ENCODE measurements around the gene TPGS1. TPM values are rescaled to one million over a fixed set of nuclear protein-coding genes. Genes with fewer than 3 reads are reported as not detected.
"Not testable (repeated sequence)": the region's sequence is repeated elsewhere in the genome, so short reads cannot be mapped to it uniquely, and the experiment has no call there.

TPGS1 gene
- total RNA-seq, 1 experiment from 2014 or later, result 26.2 TPM

- DNase-seq (ENCODE audit: low read depth), result no peak
Observed at GRCh38 chr19:475360-475759, 31.9 kb upstream of the TPGS1 start.

GRCh38 chr19:478236-478903, 28.9 kb upstream of the TPGS1 start:
- DNase-seq (ENCODE audit: low read depth), result no peak

DNA sequence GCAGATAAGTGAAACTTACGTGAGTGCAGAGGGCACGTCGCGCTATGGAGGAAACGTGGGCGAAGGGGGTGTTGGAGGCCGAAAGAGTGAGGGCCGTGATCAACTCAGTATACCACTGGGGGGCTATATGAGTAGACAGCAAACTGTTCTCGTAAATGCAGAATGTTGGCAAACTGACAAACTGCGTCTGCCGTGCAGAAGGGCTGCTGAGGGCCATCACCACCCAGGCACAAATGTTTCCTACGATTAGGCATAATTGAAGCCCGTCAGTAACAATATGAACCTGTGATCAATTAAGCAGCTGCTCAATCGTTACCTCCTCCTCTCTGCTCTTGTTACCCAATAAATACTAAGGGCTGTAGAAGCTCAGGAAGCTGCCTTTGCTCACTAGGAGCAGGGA, 28.3 kb upstream of the TPGS1 start:
- DNase-seq (ENCODE audit: low read depth), result no peak

GRCh38 chr19:480016-480855, 27.1 kb upstream of the TPGS1 start:
- peak; percentile 24 for DNase-seq (ENCODE audit: low read depth)

DNA sequence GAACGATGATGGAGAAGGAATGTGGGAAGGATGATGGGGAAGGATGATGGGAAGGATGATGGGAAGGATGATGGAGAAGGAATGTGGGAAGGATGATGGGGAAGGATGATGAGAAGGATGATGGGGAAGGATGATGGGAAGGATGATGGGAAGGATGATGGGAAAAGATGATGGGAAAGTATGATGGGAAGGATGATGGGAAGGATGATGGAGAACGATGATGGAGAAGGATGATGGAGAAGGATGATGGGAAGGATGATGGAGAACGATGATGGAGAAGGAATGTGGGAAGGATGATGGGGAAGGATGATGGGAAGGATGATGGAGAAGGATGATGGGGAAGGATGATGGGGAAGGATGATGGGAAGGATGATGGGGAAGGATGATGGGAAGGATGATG, 26.2 kb upstream of the TPGS1 start:
- DNase-seq (ENCODE audit: low read depth), result not testable (repeated sequence)

- DNase-seq (ENCODE audit: low read depth), result peak; percentile 53
Observed at GRCh38 chr19:482186-483041, 24.9 kb upstream of the TPGS1 start.

DNA sequence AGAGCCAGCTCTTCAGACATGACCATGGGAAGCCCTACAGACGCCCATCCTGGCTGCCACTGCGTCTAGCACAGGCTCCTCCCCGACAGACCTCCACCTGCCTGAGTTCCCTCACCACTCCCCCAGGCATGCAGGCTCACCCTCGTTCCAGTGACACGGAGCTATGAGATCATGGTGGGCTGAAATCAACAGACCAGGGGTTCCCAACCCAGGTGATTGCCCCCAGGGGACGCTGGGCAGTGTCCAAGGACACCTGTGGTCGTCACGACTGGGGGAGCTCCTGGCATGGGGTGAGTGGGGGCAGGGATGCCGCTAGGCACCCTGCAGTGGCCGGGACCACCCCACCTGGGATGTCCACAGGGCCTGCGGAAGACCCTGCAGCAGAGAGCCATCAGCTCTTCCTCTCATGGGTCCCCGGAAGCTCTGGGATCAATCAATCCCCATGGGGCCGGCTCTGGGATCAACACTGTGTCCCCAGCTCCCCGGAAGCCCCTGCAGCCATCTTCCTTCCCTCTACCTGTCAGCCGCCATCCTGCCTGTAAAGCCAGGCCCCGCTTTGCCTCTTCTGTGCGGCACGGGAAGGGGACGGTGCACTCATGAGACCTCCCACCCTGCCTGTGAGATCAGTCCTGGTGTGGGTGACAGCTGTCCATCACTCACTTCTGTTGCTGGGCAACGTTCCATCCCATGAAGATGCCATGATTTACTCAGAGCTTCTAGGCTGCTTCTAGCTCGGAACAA, 23.8 kb upstream of the TPGS1 start:
- no peak for DNase-seq (ENCODE audit: low read depth)

GRCh38 chr19:484494-484893, 22.8 kb upstream of the TPGS1 start:
- DNase-seq (ENCODE audit: low read depth), result no peak

DNA sequence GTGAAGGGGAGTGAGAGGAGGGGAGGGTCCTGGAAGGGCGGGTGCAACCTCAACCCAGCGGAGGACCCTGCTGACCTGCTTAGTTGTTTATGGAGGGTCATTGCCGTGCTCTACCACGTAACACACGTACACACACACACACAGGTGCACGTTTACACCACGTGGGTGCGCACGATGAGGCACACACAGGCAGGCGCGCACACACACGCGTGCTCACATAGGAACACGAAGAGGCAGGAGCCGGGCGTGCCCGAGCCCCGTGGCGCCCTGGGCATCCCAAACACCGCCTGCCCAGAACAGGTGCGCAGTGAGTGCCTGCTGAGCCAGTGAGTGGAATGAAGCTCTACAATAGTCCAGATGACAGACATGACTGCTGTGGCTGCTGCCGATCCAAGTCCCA, 22.2 kb upstream of the TPGS1 start:
- no peak for DNase-seq (ENCODE audit: low read depth)

DNA sequence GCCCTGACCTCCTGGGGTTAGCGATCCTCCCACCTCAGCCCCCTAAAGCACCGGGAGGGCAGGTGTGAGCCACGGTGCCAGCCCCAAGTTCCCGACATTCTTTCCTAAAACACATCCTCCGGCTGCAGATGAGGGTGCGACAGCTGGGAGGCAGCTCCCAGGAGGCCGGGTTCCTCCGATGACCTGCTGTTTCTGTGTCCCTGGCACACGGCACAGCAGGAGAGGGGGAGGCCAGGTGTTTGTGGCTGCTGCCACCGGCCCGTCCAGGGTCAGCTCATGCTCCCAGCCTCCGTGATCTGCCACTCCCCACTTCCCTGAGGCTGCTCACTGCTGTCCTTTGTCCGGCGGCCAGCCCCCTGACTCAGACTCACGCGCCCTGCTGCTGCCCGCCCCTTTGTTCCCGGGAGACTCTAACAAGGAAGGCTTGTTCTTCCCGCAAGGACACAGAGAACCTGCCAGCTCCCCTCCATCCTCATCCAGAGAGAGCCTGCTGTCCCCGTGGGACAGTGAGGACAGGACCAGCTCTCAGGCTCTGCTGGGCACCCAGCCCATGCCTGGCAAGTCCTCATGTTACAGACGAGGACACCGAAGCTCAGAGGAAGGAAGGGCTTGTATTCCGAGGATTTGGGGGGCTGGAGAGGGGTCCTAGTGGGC, 21.6 kb upstream of the TPGS1 start:
- DNase-seq (ENCODE audit: low read depth), result peak; percentile 45

GRCh38 chr19:488505-489417, 18.5 kb upstream of the TPGS1 start:
- peak; percentile 93 for DNase-seq (ENCODE audit: low read depth)

GRCh38 chr19:489418-490196, 17.7 kb upstream of the TPGS1 start:
- DNase-seq (ENCODE audit: low read depth), result peak; percentile 25

- no peak for DNase-seq (ENCODE audit: low read depth)
Observed at GRCh38 chr19:491146-491741, 16.1 kb upstream of the TPGS1 start.

- no peak for DNase-seq (ENCODE audit: low read depth)
Observed at GRCh38 chr19:492091-492531, 15.2 kb upstream of the TPGS1 start.

- DNase-seq (ENCODE audit: low read depth), result no peak
Observed at GRCh38 chr19:493391-494170, 13.7 kb upstream of the TPGS1 start.

DNA sequence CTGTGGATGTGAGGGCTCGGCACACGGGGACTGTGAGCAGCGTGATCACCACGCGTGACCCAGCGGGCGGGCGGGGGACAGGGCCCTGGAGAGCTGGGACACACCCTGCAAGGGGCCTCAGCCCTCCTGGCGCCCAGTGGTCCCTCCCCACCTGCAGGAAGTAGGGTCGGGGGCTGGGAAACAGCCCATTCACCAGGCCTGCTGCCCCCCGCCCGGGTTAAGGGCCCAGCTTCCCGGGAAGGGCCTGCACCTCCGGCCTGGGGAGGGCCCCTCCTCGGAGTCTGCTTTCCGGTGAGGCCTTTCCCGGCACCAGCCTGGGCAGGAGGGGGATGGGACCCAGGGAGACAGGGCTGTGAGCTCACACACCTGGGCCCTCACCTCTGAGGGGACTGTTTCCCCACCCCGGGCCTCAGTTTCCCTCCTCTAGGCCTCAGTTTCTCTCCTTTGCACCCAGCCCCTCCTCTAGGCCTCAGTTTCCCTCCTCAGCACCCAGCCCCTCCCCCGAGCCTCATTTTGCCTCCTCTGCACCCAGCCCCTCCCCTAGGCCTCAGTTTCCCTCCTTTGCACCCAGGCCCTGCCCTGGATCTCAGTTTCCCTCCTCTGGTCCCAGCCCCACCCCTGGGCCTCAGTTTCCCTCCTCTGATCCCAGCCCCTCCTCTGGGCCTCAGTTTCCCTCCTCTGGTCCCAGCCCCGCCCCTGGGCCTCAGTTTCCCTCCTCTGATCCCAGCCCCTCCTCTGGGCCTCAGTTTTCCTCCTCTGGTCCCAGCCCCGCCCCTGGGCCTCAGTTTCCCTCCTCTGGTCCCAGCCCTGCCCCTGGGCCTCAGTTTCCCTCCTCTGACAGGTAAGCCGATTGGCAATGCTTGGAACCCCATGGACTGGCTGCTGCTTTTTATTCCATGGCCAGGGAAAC, 12.9 kb upstream of the TPGS1 start:
- no peak for DNase-seq (ENCODE audit: low read depth)

GRCh38 chr19:495081-495401, 12.3 kb upstream of the TPGS1 start:
- no peak for DNase-seq (ENCODE audit: low read depth)

Data from RPMI7951 (cell line).